ENCODE data around the gene THEMIS. TPM values are rescaled to one million over a fixed set of nuclear protein-coding genes. Genes with fewer than 3 reads are reported as not detected.

The THEMIS gene
- polyA plus RNA-seq, 1 donor from 2014 or later: not detected

GRCh38 chr6:127762284-127762683 is 138.6 kb downstream of the THEMIS start:
- H3F3A ChIP-seq (ENCODE audit: insufficient read depth, low read length, poor library complexity, severe bottlenecking): no peaks in the 10 kb centered on the region
- H3K36me3 ChIP-seq (ENCODE audit: insufficient read depth, low read length): no peaks in the 10 kb centered on the region
- H3K79me2 ChIP-seq (replicated peaks; ENCODE audit: insufficient read depth, low read length): no peaks in the 10 kb centered on the region
- H3K9me2 ChIP-seq (ENCODE audit: insufficient read depth, low read length): no peaks in the 10 kb centered on the region
- H3K27ac ChIP-seq (ENCODE audit: low read length): no peak overlapping the region
- no peak overlapping the region for H3K9ac ChIP-seq (ENCODE audit: low read length)
- H3K4me3 ChIP-seq (ENCODE audit: low read length): no peak overlapping the region
- no peaks in the 10 kb centered on the region for H3K9me3 ChIP-seq (ENCODE audit: low read length)
- H2AFZ ChIP-seq (ENCODE audit: low read depth, low read length): no peak overlapping the region
- H3K4me2 ChIP-seq (ENCODE audit: low read length): no peak overlapping the region
- TF ChIP-seq POLR2AphosphoS5 (IDR thresholded peaks at IDR 0.05): no peak
- no peak for TF ChIP-seq RAD21 (conservative IDR thresholded peaks at IDR 0.05)
- TF ChIP-seq TAF1 (IDR thresholded peaks at IDR 0.05; ENCODE audit: low read depth): no peak
- no peak for TF ChIP-seq CTCF (IDR thresholded peaks at IDR 0.05; ENCODE audit: poor library complexity, severe bottlenecking)
- TF ChIP-seq REST (IDR thresholded peaks at IDR 0.05; ENCODE audit: borderline replicate concordance): no peak
- no peak for TF ChIP-seq MXI1 (conservative IDR thresholded peaks at IDR 0.05; ENCODE audit: poor library complexity, severe bottlenecking)
- no peak for TF ChIP-seq EZH2 (IDR thresholded peaks at IDR 0.05; ENCODE audit: borderline replicate concordance, insufficient read depth, low read length, poor library complexity, severe bottlenecking)
- TF ChIP-seq EP300 (conservative IDR thresholded peaks at IDR 0.05; ENCODE audit: poor library complexity, severe bottlenecking): no peak
- TF ChIP-seq SMC3 (conservative IDR thresholded peaks at IDR 0.05; ENCODE audit: poor library complexity): no peak
- H3K27me3 ChIP-seq (ENCODE audit: insufficient read depth, low read depth, low read length): no peaks in the 10 kb centered on the region
- H4K20me1 ChIP-seq (ENCODE audit: insufficient read depth): no peaks in the 10 kb centered on the region

- no peaks in the 10 kb centered on the region for H3K27me3 ChIP-seq (ENCODE audit: insufficient read depth, low read depth, low read length)
- no peaks in the 10 kb centered on the region for H3K79me2 ChIP-seq (replicated peaks; ENCODE audit: insufficient read depth, low read length)
- no peak overlapping the region for H3K4me2 ChIP-seq (ENCODE audit: low read length)
- H3K9ac ChIP-seq (ENCODE audit: low read length): no peak overlapping the region
- TF ChIP-seq REST (IDR thresholded peaks at IDR 0.05; ENCODE audit: borderline replicate concordance): no peak
- TF ChIP-seq SMC3 (conservative IDR thresholded peaks at IDR 0.05; ENCODE audit: poor library complexity): no peak
- no peak for TF ChIP-seq EZH2 (IDR thresholded peaks at IDR 0.05; ENCODE audit: borderline replicate concordance, insufficient read depth, low read length, poor library complexity, severe bottlenecking)
- TF ChIP-seq RAD21 (conservative IDR thresholded peaks at IDR 0.05): no peak
- no peak for TF ChIP-seq EP300 (conservative IDR thresholded peaks at IDR 0.05; ENCODE audit: poor library complexity, severe bottlenecking)
- no peak for TF ChIP-seq CTCF (IDR thresholded peaks at IDR 0.05; ENCODE audit: poor library complexity, severe bottlenecking)
- TF ChIP-seq TAF1 (IDR thresholded peaks at IDR 0.05; ENCODE audit: low read depth): no peak
- TF ChIP-seq MXI1 (conservative IDR thresholded peaks at IDR 0.05; ENCODE audit: poor library complexity, severe bottlenecking): no peak
- TF ChIP-seq POLR2AphosphoS5 (IDR thresholded peaks at IDR 0.05): no peak
- H3F3A ChIP-seq (ENCODE audit: insufficient read depth, low read length, poor library complexity, severe bottlenecking): no peaks in the 10 kb centered on the region
- no peak overlapping the region for H3K4me3 ChIP-seq (ENCODE audit: low read length)
- H3K9me3 ChIP-seq (ENCODE audit: low read length): no peaks in the 10 kb centered on the region
- H3K36me3 ChIP-seq (ENCODE audit: insufficient read depth, low read length): no peaks in the 10 kb centered on the region
- no peak overlapping the region for H3K27ac ChIP-seq (ENCODE audit: low read length)
- no peaks in the 10 kb centered on the region for H3K9me2 ChIP-seq (ENCODE audit: insufficient read depth, low read length)
- H4K20me1 ChIP-seq (ENCODE audit: insufficient read depth): no peaks in the 10 kb centered on the region
- H2AFZ ChIP-seq (ENCODE audit: low read depth, low read length): no peak overlapping the region
Measured at GRCh38 chr6:127761084-127761483, 139.8 kb downstream of the THEMIS start.

Measured in neural cell (in vitro differentiated cells).